HG02642 (cell line): Measurements from ENCODE around the gene RASGRP4.

ENCODE experiments used
- ATAC-seq: cut with Tn5 transposase; IDR thresholded peaks from one replicate; pipeline ENCODE4 v1.9.1; 2021; ENCODE audit warnings: mild to moderate bottlenecking; ENCODE audit not compliant: unreplicated experiment, poor library complexity

The RASGRP4 gene

DNA sequence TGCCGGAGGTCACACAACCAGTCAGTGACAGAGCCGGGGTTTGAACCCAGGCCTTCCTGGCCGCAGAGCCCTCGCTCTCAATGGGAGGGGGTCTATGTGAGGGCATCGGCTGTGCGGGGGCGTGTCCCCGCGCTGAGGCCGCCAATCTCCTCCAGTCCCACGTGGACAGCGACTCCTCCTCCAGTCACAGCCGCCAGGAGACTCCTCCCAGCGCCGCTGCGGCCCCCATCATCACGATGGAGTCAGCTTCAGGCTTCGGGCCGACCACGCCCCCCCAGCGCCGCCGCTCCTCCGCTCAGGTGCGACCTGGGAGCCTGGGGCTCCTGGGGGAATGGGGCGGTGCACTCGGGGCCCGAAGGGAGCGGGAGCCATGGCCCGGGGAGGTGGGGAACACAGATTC is 31.5 kb downstream of the RASGRP4 start:
- no peak for ATAC-seq

GRCh38 chr19:38392707-38393308 is 33.2 kb downstream of the RASGRP4 start:
- ATAC-seq, result no peak

GRCh38 chr19:38391911-38392464 is 34.0 kb downstream of the RASGRP4 start:
- no peak for ATAC-seq

GRCh38 chr19:38389957-38390924 is 35.8 kb downstream of the RASGRP4 start:
- ATAC-seq, result no peak

DNA sequence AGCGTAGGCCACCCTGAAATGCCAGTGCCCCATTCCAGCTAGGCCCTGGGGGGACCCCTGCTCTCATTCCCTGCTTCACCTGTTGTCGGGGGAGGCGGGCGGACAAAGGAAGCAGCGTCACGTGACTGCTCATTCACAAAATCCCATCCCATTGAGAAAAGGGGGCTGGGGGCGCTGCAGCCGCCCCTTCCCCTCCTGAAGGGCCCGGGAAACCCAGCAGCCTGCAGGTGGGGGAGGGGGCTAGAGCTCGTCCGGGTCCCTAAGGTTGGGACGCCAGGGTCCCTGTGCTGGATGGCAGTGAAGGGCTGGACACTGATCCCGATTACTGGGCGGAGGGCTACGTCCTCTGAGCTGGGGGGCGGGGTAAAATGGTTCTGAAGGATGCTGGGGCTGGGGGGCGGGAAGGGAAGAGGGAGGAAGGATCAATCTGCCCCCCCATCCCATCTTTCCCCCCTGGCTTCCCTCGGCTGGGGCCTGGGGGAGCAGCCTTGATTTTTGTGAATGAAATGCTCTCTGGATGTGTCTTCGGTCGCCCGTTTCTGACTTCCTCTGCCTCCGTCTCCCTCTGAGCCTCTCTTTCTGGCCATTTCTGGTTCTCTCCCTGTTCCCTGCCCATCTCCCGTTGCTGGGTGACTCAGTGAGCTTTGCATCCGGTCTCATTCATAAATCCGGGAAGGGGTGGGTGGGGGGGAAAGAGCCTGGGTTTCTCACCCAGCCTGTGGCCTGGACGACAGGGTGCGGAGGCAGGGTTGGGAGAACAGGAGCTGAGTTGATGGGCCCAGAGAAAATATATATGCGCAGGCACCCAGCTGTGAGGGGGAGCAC is 36.7 kb downstream of the RASGRP4 start:
- no peak for ATAC-seq

DNA sequence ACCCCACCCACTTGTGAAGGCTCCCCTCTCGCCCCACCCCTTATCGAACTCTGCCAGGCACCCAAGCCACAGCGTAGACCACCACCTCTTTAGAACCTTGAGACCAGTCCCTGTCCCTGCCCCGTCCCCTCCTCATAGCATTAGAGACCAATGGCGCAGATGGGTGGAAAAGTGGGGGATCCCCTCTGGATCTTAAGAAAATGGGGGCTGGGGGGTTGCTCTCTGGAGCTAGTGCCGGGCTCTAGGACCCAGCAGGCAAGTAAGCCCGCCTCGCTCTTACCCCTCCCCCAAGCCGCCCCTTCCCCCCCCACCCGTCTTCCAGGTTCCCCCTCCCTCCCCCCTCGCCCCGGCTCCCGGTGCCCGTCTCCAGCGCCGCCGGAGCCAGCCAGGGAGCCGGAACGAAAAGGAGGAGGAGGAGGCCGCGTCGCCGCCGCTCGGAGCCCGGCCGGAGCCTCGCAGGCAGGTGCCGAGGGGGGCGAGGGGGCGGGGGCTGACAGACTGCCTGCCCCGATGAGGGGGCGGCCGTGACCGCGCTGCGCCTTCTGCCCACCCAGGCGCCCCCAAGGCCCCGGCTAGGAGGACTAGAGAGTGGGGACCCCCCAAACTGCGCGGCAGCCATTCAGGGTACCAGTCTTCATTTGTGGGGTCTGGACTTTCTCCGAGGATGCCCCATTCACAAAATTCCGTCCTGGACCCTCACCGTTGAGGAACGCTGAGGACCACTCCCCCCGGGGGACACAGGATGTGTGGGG is 37.5 kb downstream of the RASGRP4 start, which contains the start of gene SPRED3:
Gene SPRED3, plus strand, starts transcription at position 349 of the 752 bp plus-strand sequence. CDS start 1,606 bp downstream, outside the sequence.
- no peak for ATAC-seq

- peak; percentile 55 for ATAC-seq
Measured at GRCh38 chr19:38387550-38388348, 38.3 kb downstream of the RASGRP4 start, which contains the start of gene GGN. GGN (minus strand) TSS chr19:38388034; CDS start chr19:38387261, 773 bp downstream.

DNA sequence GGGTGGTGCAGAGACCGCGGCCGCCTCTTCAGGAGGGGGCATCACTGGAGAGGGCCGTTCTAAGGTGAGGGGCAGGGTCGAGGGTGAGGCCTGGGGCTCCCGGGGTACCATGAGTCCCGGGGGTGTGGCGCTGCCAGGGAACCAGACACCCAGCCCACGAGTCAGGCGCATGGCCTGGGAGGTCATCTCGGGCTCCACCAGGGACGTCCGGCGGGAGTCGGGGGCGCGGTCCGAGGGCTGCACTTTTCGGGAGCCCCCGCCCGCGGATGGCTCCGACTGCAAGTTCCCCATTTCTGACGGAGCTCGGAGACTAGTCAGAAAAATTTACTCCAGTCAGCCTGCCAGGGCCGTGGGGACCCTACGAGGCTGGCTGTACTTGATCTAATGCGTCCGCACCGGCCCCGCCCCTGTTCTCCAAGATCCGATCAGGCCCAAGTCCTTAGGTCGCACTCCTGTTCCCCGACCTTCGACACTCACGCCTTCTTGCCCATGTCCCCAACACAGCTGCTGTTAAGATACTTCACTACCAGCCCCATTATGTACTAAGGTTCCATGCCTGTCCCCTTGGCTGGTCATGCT is 39.0 kb downstream of the RASGRP4 start:
- ATAC-seq, result no peak

GRCh38 chr19:38386300-38386970 is 39.6 kb downstream of the RASGRP4 start:
- ATAC-seq, result no peak

DNA sequence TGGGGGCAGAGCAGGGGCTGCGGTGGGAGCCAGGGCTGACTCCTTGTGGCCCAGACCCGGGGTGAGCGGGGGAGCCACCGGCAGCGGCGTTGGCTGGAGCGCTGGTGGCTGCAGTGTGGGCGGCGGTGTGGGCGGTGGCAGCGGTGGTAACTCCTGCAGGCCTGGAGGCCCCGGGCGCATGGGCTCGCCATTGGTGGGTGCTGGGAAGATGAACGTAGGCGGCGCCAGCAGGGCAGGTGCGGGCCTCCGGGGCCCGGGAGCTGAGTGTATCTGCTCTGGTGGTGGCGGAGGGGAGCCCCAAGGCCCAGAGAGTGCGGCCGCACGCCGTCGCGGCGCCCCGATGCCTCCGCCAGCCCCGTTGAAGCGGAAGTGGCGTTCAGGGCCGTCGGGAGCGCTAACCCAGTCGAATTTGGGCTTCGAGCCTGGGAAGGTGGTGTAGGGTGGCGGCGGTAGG is 40.2 kb downstream of the RASGRP4 start:
- ATAC-seq, result no peak

- no peak for ATAC-seq
Measured at GRCh38 chr19:38385057-38385803, 40.8 kb downstream of the RASGRP4 start.

GRCh38 chr19:38384209-38385027 is 41.6 kb downstream of the RASGRP4 start:
- no peak for ATAC-seq

GRCh38 chr19:38383743-38384142 is 42.3 kb downstream of the RASGRP4 start:
- no peak for ATAC-seq

GRCh38 chr19:38383184-38383583 is 42.8 kb downstream of the RASGRP4 start:
- ATAC-seq, result no peak

DNA sequence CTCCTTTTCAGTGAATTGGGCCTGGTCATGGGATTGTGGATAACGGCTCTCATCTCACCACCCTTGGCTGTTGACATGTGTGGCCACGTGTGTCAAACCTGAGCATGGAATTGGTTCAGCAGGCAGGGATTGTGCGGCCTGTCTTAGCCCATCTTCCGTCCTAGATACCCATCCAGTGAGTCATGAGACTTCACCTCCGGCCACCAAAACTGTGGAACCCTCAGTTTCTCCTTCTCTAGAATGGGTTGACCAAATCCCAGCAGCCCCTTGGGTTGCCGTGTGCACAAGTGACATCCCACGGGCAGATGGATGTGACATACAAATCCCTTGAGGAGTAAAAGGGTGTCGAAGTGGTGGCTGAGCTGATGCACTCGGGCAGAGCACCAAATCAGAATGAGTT is 44.9 kb downstream of the RASGRP4 start:
- ATAC-seq, result no peak

GRCh38 chr19:38378866-38379265 is 47.2 kb downstream of the RASGRP4 start:
- no peak for ATAC-seq
